Fibroblast of lung (primary cell): Measurements from ENCODE around the gene AK5. TPM values are rescaled to one million over a fixed set of nuclear protein-coding genes. Genes with fewer than 3 reads are reported as not detected.

Experiments used
- DNase-seq, 2 donors: peaks; one replicate each; pipeline versions ENCODE4 v3.0.0 to v3.0.0-alpha.2; 2010; ENCODE audit warnings: low read depth in 2 of 2
- H2AFZ ChIP-seq: 2 replicates; pipeline ENCODE4 v1.5.1; 2012; ENCODE audit warnings: low read length, control low read depth, inconsistent platforms
- H3K27ac ChIP-seq: 2 replicates; pipeline ENCODE4 v1.5.1; 2011; ENCODE audit warnings: low read length, control low read depth; ENCODE audit not compliant: insufficient read depth
- H3K27me3 ChIP-seq: 2 replicates; pipeline ENCODE4 v1.5.1; 2011; ENCODE audit warnings: mild to moderate bottlenecking, low read length; ENCODE audit not compliant: control insufficient read depth, insufficient read depth
- H3K36me3 ChIP-seq: 2 replicates; pipeline ENCODE4 v1.5.1; 2011; ENCODE audit warnings: low read length; ENCODE audit not compliant: control insufficient read depth, insufficient read depth
- H3K4me1 ChIP-seq: 2 replicates; pipeline ENCODE4 v1.5.1; 2011; ENCODE audit warnings: low read length; ENCODE audit not compliant: control insufficient read depth, insufficient read depth; ENCODE audit errors: extremely low read depth
- H3K4me2 ChIP-seq: 2 replicates; pipeline ENCODE4 v1.5.1; 2011; ENCODE audit warnings: low read length, control low read depth; ENCODE audit not compliant: insufficient read depth; ENCODE audit errors: extremely low read depth
- H3K4me3 ChIP-seq, 4 experiments: fragments of 200-600 bp in 1 of 4; sonication (generic) in 1 of 4; replicated peaks in 1 of 4; 2 replicates each; pipeline ENCODE4 v1.5.1; 2011 to 2016; ENCODE audit warnings: low read length in 4 of 4, low read depth in 3 of 4, mild to moderate bottlenecking in 3 of 4, control low read depth in 2 of 4, inconsistent platforms in 1 of 4, mixed read lengths in 1 of 4; ENCODE audit not compliant: insufficient read depth in 1 of 4; ENCODE audit errors: control extremely low read depth in 1 of 4
- H3K79me2 ChIP-seq: 2 replicates; pipeline ENCODE4 v1.5.1; 2012; ENCODE audit warnings: mild to moderate bottlenecking, low read length, inconsistent platforms; ENCODE audit not compliant: control insufficient read depth, insufficient read depth
- H3K9ac ChIP-seq: 2 replicates; pipeline ENCODE4 v1.5.1; 2011; ENCODE audit warnings: mild to moderate bottlenecking, low read length, control low read depth; ENCODE audit not compliant: insufficient read depth
- H3K9me3 ChIP-seq: 2 replicates; pipeline ENCODE4 v1.5.1; 2012; ENCODE audit warnings: low read depth, low read length; ENCODE audit not compliant: control insufficient read depth, insufficient read depth
- H4K20me1 ChIP-seq: 2 replicates; pipeline ENCODE4 v1.5.1; 2011; ENCODE audit warnings: low read length; ENCODE audit not compliant: control insufficient read depth, insufficient read depth; ENCODE audit errors: extremely low read depth
- EZH2 ChIP-seq: IDR thresholded peaks from 2 replicates; pipeline ENCODE4 v1.5.1; 2012; ENCODE audit warnings: low read length, control low read depth, mild to moderate bottlenecking; ENCODE audit errors: missing control alignments
- polyA plus RNA-seq, 2 donors: library from polyadenylated mRNA; depleted of rRNA in 1 of 2; stranded (reverse) in 1 of 2; unstranded in 1 of 2; fragments of >200 nt; gene quantifications; 2 replicates each; pipeline ENCODE4 v1.2.1, GENCODE V29; 2011 to 2012; ENCODE audit warnings: missing spikeins in 1 of 2
- total RNA-seq: library from RNA; depleted of rRNA; stranded (reverse); fragments of >200 nt; gene quantifications from 2 replicates; pipeline ENCODE4 v1.2.1, GENCODE V29; 2014
- TF ChIP-seq, protein P1 (sequence below), 2 donors: IDR thresholded peaks in 1 of 2; conservative IDR thresholded peaks in 1 of 2; 1 replicate in 1 of 2; 2 replicates in 1 of 2; pipeline ENCODE4 v1.5.1; 2011 to 2012; ENCODE audit warnings: low read length in 2 of 2, control low read depth in 1 of 2, inconsistent platforms in 1 of 2, low read depth in 1 of 2, mild to moderate bottlenecking in 1 of 2

The AK5 gene
- total and polyA plus RNA-seq, 2 donors (not counting 1 experiment from before 2014, with no cell fraction given), result 37.9 to 87.7 TPM

DNA sequence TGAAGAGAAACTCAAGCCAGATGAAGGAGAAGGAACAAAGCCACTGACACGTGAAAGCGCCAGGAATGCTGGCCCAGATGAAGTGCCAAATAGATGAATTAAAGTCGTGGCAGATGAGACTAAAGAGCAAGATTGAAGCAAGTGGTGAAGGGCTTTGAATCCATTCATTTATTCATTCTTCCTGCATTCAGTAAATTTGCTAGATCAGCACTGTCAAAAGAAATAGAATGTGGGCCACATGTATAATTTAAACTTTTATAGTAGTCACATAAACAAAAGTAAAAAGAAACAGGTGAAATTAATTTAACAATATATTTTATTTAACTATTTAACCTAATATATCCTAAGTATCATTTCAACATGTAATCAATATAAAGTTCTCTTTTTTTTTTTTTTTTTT lies 265.1 kb downstream of the AK5 start:
- Histone ChIP-seq H2AFZ (no peak overlapping the region), H3K27ac (no peak overlapping the region), H3K4me2 (no peak overlapping the region), H4K20me1 (no peaks in the 10 kb centered on the region), H3K27me3 (no peaks in the 10 kb centered on the region), H3K4me3 (no peak overlapping the region), H3K36me3 (no peaks in the 10 kb centered on the region), H3K4me1 (peaks cover 4% of the 10 kb centered on the region), H3K79me2 (no peaks in the 10 kb centered on the region), H3K9me3 (no peaks in the 10 kb centered on the region), H3K9ac (no peak overlapping the region)
- no peak for TF ChIP-seq EZH2
- TF ChIP-seq, protein P1, sequence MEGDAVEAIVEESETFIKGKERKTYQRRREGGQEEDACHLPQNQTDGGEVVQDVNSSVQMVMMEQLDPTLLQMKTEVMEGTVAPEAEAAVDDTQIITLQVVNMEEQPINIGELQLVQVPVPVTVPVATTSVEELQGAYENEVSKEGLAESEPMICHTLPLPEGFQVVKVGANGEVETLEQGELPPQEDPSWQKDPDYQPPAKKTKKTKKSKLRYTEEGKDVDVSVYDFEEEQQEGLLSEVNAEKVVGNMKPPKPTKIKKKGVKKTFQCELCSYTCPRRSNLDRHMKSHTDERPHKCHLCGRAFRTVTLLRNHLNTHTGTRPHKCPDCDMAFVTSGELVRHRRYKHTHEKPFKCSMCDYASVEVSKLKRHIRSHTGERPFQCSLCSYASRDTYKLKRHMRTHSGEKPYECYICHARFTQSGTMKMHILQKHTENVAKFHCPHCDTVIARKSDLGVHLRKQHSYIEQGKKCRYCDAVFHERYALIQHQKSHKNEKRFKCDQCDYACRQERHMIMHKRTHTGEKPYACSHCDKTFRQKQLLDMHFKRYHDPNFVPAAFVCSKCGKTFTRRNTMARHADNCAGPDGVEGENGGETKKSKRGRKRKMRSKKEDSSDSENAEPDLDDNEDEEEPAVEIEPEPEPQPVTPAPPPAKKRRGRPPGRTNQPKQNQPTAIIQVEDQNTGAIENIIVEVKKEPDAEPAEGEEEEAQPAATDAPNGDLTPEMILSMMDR (conservative IDR thresholded peaks at IDR 0.05 in 1 of 2, IDR thresholded peaks at IDR 0.05 in 1 of 2; ENCODE audit: low read depth in 1 of 2, low read length in 2 of 2), result no peak
- DNase-seq, result no peak

DNA sequence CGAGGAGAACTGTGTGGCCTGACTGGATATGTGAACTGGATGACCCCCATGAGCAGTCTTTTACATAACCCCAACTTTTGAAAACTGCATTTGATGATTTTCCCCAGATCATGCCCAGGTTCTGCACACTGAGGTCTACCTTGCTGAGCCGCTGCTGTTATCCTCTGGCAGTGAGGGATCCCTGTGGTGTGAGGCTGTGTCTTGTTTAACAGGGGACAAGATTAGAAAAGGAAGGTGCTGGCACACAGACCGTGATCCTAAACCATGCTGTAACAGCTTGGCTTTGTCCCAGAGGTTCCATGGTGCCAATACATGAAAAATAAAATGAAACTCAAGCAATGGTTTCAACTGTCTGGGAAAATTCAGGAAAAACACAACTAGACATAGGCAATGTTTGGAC lies 266.5 kb downstream of the AK5 start:
- Histone ChIP-seq H3K4me1 (no peaks in the 10 kb centered on the region), H3K4me3 (no peak overlapping the region), H3K27me3 (no peaks in the 10 kb centered on the region), H3K36me3 (no peaks in the 10 kb centered on the region), H3K79me2 (no peaks in the 10 kb centered on the region), H3K9ac (no peak overlapping the region), H4K20me1 (no peaks in the 10 kb centered on the region), H3K4me2 (no peak overlapping the region), H3K27ac (no peak overlapping the region), H3K9me3 (no peaks in the 10 kb centered on the region), H2AFZ (no peak overlapping the region)
- DNase-seq, result no peak
- TF ChIP-seq, protein P1 (conservative IDR thresholded peaks at IDR 0.05 in 1 of 2, IDR thresholded peaks at IDR 0.05 in 1 of 2; ENCODE audit: low read depth in 1 of 2, low read length in 2 of 2), result no peak
- no peak for TF ChIP-seq EZH2

DNA sequence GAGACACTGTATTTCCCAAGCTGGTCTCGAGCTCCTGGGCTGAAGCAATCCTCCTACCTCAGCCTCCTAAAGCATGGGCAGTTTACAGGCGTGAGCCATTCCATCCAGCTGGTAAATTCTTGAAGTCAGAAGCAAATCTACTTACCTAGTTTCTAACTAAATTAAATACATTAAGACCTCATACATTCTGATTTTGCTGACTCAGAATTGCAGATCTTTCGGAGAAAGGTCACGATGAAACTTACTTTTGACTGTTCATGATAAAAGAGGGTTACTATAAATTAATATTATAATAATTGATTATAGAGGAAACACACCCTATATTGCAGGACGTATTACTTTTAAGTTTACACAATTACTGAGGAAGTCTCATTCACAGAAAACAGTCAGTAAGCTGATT lies 268.3 kb downstream of the AK5 start:
- Histone ChIP-seq H3K36me3 (no peaks in the 10 kb centered on the region), H2AFZ (no peak overlapping the region), H3K4me2 (no peak overlapping the region), H3K27ac (no peak overlapping the region), H3K4me3 (no peak overlapping the region), H3K4me1 (no peaks in the 10 kb centered on the region), H3K79me2 (no peaks in the 10 kb centered on the region), H4K20me1 (no peaks in the 10 kb centered on the region), H3K9me3 (no peaks in the 10 kb centered on the region), H3K27me3 (no peaks in the 10 kb centered on the region), H3K9ac (no peak overlapping the region)
- DNase-seq, result no peak
- TF ChIP-seq EZH2, result no peak
- TF ChIP-seq, protein P1 (conservative IDR thresholded peaks at IDR 0.05 in 1 of 2, IDR thresholded peaks at IDR 0.05 in 1 of 2; ENCODE audit: low read depth in 1 of 2, low read length in 2 of 2), result no peak
